B cell (primary cell): ENCODE measurements around the gene GNPAT. TPM values are rescaled to one million over a fixed set of nuclear protein-coding genes. Genes with fewer than 3 reads are reported as not detected.

ENCODE experiments used
- ATAC-seq: fragments of 200-7000 bp; cut with Tn5 transposase; one replicate; pipeline ENCODE4 v1.10.0; 2021; ENCODE audit warnings: low read depth, mild to moderate bottlenecking, moderate number of reproducible peaks, moderate library complexity
- CTCF ChIA-PET: fragments of 350-600 bp; sonication (Branson Sonifier 250); formaldehyde crosslinking; loops from one replicate; lab custom pipeline; 2021; ENCODE audit warnings: antibody characterized with exemption, inconsistent platforms; lab: Charles Lee
- POLR2A ChIA-PET: fragments of 350-600 bp; sonication (Branson Sonifier 250); formaldehyde crosslinking; loops from one replicate; lab custom pipeline; 2021; ENCODE audit warnings: antibody characterized with exemption; lab: Charles Lee
- DNase-seq: peaks from one replicate; pipeline ENCODE4 v3.0.0; 2013
- H2AFZ ChIP-seq: 2 replicates; pipeline ENCODE4 v1.6.1; 2012; ENCODE audit warnings: mild to moderate bottlenecking, low read depth, low read length; ENCODE audit not compliant: insufficient read depth, poor library complexity, severe bottlenecking
- H3K27ac ChIP-seq, 2 donors: 1 replicate in 1 of 2; 2 replicates in 1 of 2; pipeline ENCODE4 v1.5.1; 2012 to 2013; ENCODE audit warnings: low read length in 2 of 2, mild to moderate bottlenecking in 2 of 2, moderate library complexity in 1 of 2
- H3K27me3 ChIP-seq, 4 experiments: fragments of 200-600 bp in 1 of 4; sonication (generic) in 1 of 4; replicated peaks in 1 of 4; 1 replicate in 2 of 4; 2 replicates in 2 of 4; pipeline versions ENCODE4 v1.6.1 to v1.7.0; 2013 to 2016; ENCODE audit warnings: low read length in 3 of 4, mild to moderate bottlenecking in 2 of 4, mixed read lengths in 1 of 4, moderate library complexity in 1 of 4; ENCODE audit not compliant: insufficient read depth in 4 of 4, control insufficient read depth in 3 of 4; ENCODE audit errors: control extremely low read depth in 1 of 4
- H3K36me3 ChIP-seq, 2 experiments: replicated peaks in 1 of 2; 1 replicate in 1 of 2; 2 replicates in 1 of 2; pipeline versions ENCODE4 v1.6.1 to v1.7.1; 2013; ENCODE audit warnings: low read length in 1 of 2; ENCODE audit not compliant: insufficient read depth in 2 of 2, control insufficient read depth in 1 of 2; ENCODE audit errors: control extremely low read depth in 1 of 2, extremely low read depth in 1 of 2
- H3K4me1 ChIP-seq, 2 donors: fragments of 200-600 bp in 1 of 2; sonication (generic) in 1 of 2; 1 replicate in 1 of 2; 2 replicates in 1 of 2; pipeline versions ENCODE4 v1.5.1 to v1.6.1; 2013 to 2017; ENCODE audit warnings: low read length in 2 of 2; ENCODE audit not compliant: control insufficient read depth in 2 of 2, insufficient read depth in 2 of 2
- H3K4me2 ChIP-seq: replicated peaks from 2 replicates; pipeline ENCODE3; 2012; ENCODE audit warnings: mild to moderate bottlenecking, low read depth, low read length; ENCODE audit not compliant: poor library complexity, severe bottlenecking
- H3K4me3 ChIP-seq, 5 experiments: fragments of 200-600 bp in 1 of 5; sonication (generic) in 1 of 5; 1 replicate in 3 of 5; 2 replicates in 2 of 5; pipeline versions ENCODE4 v1.5.1 to v1.7.0; 2011 to 2016; ENCODE audit warnings: low read length in 4 of 5, mild to moderate bottlenecking in 4 of 5, low read depth in 2 of 5, control low read depth in 1 of 5, moderate library complexity in 1 of 5; ENCODE audit not compliant: insufficient read depth in 1 of 5; ENCODE audit errors: control extremely low read depth in 1 of 5, extremely low read depth in 1 of 5
- H3K79me2 ChIP-seq: fragments of 200-600 bp; sonication (generic); one replicate; pipeline ENCODE4 v1.6.0; 2016; ENCODE audit warnings: low read length; ENCODE audit not compliant: control insufficient read depth, insufficient read depth
- H3K9ac ChIP-seq: fragments of 200-600 bp; sonication (generic); 2 replicates; pipeline ENCODE4 v1.6.1; 2017; ENCODE audit warnings: mild to moderate bottlenecking, low read length, moderate library complexity
- H3K9me3 ChIP-seq, 3 donors: one replicate each; pipeline versions ENCODE4 v1.6.1 to v1.7.1; 2013; ENCODE audit warnings: low read length in 2 of 3; ENCODE audit not compliant: control insufficient read depth in 2 of 3, insufficient read depth in 1 of 3; ENCODE audit errors: control extremely low read depth in 1 of 3
- H4K20me1 ChIP-seq: 2 replicates; pipeline ENCODE4 v1.6.0; 2012; ENCODE audit warnings: mild to moderate bottlenecking, low read length; ENCODE audit not compliant: insufficient read depth, control insufficient read depth, poor library complexity, severe bottlenecking
- H3K27ac Mint-ChIP-seq: one replicate; pipeline ENCODE4 v1.8.0; 2021; ENCODE audit warnings: mixed read lengths
- H3K27me3 Mint-ChIP-seq: one replicate; pipeline ENCODE4 v1.8.0; 2021; ENCODE audit warnings: mixed read lengths
- H3K4me1 Mint-ChIP-seq: one replicate; pipeline ENCODE4 v1.8.0; 2021; ENCODE audit warnings: mixed read lengths
- H3K4me3 Mint-ChIP-seq: one replicate; pipeline ENCODE4 v1.8.0; 2021; ENCODE audit warnings: mixed read lengths
- H3K9me3 Mint-ChIP-seq: one replicate; pipeline ENCODE4 v1.8.0; 2022; ENCODE audit warnings: mixed read lengths; ENCODE audit not compliant: insufficient read depth
- CTCF ChIP-seq: fragments of 200-600 bp; IDR thresholded peaks from one replicate; pipeline ENCODE4 v1.8.0; 2022; ENCODE audit warnings: antibody characterized with exemption, mild to moderate bottlenecking
- EZH2 ChIP-seq: IDR thresholded peaks from 2 replicates; pipeline ENCODE4 v1.6.1; 2012; ENCODE audit warnings: borderline replicate concordance, low read depth, mild to moderate bottlenecking, moderate library complexity, low read length; ENCODE audit not compliant: insufficient read depth, poor library complexity, severe bottlenecking
- WGBS: methylation state at CpG from one replicate; pipeline ENCODE4 v1.1.5; 2013; ENCODE audit warnings: missing lambda C conversion rate; ENCODE audit not compliant: insufficient coverage; 5-methylcytosine and 5-hydroxymethylcytosine counted together
- intact Hi-C: fragments of 100-400 bp; cut with micrococcal nuclease; formaldehyde crosslinking; loops from one replicate; pipeline ENCODE4 v1.10.0; 2022
- polyA plus RNA-seq: library from polyadenylated mRNA; depleted of rRNA; stranded (reverse); fragments of >200 nt; gene quantifications from 2 replicates; pipeline ENCODE4 v1.2.3, GENCODE V29; 2012
- total RNA-seq, 2 donors: library from RNA; stranded (reverse); fragments of 120-200 nt in 1 of 2; gene quantifications; 1 replicate in 1 of 2; 2 replicates in 1 of 2; pipeline versions ENCODE4 v1.2.3 to v1.2.4, GENCODE V29; 2013 to 2022

Gene GNPAT
- total and polyA plus RNA-seq, 2 donors (not counting 1 experiment from before 2014, with no cell fraction given): 19.5 to 49.0 TPM

- ChIA-PET CTCF (interaction anchor here (1.1 to 1.7 kb wide), 2 partner anchors 10 to 28 kb away, joined by 4 to 5 read pairs; no protein-coding TSS in a partner anchor), POLR2A (no interaction called here)
- peaks cover 66% of the 10 kb centered on the region for H3K4me1 Mint-ChIP-seq
Observed at GRCh38 chr1:231242516-231243198, 1.6 kb downstream of the GNPAT start.

More at GRCh38 chr1:231242516-231243198, 1.6 kb downstream of the GNPAT start:
- H3K79me2 ChIP-seq: peaks cover 97% of the 10 kb centered on the region
- peak overlapping the region; percentile 96 for H3K4me3 Mint-ChIP-seq
- H3K4me3 ChIP-seq: peak overlapping the region in 2 of 5 experiments; percentile 80 to 90
- no peak for ATAC-seq
- no peak for DNase-seq
- H3K27ac ChIP-seq: no peak overlapping the region
- H3K4me2 ChIP-seq: peak overlapping the region; percentile 77
- no peaks in the 10 kb centered on the region for H3K9me3 Mint-ChIP-seq
- no CpG with 5 or more reads among the region's 5 CpGs for WGBS
- peaks cover 26% of the 10 kb centered on the region for H4K20me1 ChIP-seq
- H3K36me3 ChIP-seq: peaks cover 4 to 16% of the 10 kb centered on the region in 2 experiments
- H2AFZ ChIP-seq: peak overlapping the region; percentile 98
- H3K9me3 ChIP-seq: no peaks in the 10 kb centered on the region
- H3K4me1 ChIP-seq: peaks cover 23 to 29% of the 10 kb centered on the region in 2 donors
- TF ChIP-seq EZH2: no peak
- no peak for TF ChIP-seq CTCF
- intact Hi-C loops: loop anchor here (5.0 kb wide), 2 partner anchors 180 to 1735 kb away; partner anchors contain the start of genes EGLN1 and NUP133
- H3K27ac Mint-ChIP-seq: peak overlapping the region; percentile 59
- no peaks in the 10 kb centered on the region for H3K27me3 Mint-ChIP-seq
- peak overlapping the region; percentile 95 for H3K9ac ChIP-seq
- no peaks in the 10 kb centered on the region for H3K27me3 ChIP-seq
